ENCODE measurements around the gene LRP10. TPM values are rescaled to one million over a fixed set of nuclear protein-coding genes. Genes with fewer than 3 reads are reported as not detected.
"Not testable (repeated sequence)": the region's sequence is repeated elsewhere in the genome, so short reads cannot be mapped to it uniquely, and the experiment has no call there.

Gene LRP10
- total RNA-seq, 1 experiment from 2014 or later = 102 TPM

DNA sequence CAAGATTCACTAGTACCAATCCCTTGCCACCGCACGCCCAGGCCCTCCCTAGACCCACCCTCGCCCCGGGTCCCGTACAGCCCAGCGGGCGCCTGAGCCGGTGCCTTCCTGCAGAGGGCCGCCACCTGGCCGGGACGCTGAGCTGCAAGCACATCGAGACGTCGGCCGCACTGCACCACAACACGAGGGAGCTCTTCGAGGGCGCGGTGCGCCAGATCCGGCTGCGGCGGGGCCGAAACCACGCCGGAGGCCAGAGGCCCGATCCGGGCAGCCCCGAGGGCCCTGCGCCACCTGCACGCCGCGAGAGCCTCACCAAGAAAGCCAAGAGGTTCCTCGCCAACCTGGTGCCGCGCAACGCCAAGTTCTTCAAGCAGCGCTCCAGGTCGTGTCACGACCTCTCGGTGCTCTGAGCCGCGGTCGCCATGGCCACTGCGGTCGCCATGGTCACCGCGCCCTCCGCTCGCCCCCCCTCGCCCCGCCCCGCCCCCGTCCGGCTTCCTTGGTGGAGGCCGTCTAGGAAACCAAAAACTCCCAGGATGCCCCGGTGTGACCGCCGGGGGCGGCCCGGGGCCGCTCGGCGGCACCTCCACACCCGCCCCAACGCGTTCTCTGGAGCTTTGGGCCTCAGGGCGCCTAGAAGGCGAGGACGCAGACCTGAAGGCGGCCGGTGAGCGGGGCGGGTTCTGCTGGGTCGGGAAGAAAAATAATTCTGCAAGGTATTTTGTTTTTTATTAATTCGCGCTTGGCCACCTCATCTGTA, 15.1 kb downstream of the LRP10 start:
- DNase-seq (ENCODE audit: extremely low read depth, low read depth) = no peak

DNA sequence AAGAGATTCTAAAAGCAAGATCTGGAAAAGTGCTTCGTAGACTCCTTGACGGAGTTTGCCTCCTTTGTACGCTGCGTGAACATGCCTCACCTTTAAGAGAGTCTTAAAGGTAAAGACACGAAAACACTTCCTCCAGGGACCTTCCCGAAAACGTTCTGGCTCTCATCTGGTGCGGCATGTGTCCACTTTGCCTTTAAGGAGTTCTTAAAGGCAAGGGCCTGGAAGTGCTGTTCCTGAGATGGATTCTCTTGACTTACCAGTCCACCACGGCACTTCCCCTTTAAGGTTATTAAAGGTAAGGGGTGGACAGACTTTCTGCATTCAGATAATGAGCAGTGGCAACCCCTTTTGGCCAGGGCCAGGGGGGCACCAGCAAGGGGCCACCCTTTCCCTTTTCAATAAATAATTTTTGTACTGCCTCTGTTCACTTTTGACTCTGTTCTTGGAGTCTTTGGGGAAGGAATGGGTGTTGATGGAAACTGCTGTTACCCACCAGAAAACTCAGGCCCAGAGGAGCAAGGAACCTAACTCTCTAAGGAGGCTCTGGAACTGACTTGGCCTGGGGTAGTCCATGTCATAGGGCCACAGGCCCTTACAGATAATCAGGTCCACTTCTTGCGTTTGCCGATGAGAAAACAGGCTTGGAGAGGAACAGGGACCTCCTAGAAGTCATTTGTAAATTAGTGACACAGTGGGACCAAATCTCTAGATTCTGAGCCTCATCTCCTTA, 15.9 kb downstream of the LRP10 start:
- peak; percentile 21 for DNase-seq (ENCODE audit: extremely low read depth, low read depth)

DNA sequence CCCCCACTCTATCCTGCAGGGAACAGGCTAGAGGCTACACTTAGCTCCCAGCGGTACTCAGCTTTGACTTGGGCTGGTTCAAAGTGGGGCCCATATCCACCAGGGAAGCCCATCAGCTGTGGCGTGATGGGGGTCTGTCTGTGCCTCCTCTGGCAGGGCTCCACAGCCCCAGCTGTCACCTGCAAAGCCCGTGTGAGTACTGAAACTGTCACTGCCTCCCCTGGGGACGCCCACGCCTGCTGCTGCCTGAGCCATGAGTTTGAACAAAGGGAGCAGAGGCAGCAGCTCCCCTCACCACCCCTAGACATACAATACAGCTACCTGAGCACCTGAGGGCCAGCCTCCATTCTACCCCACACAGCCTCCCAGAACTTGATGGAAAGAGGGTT, 16.4 kb downstream of the LRP10 start:
- DNase-seq (ENCODE audit: extremely low read depth, low read depth) = no peak

DNA sequence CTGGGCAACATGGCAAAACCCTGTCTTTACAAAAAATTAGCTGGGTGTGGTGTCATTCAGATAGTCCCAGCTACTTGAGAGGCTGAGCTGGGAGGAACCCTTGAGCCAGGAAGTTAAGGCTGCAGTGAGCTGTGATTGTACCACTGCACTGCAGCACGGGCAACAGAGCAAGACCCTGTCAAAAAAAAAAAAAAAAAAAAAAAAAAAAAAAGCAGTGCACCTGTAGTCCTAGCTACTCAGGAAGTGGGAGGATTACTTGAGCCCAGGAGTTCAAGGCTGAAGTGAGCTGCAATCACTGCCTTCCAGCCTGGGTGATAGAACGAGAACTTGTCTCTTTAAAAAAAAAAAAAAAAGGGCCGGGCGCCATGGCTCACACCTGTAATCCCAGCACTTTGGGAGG, 17.1 kb downstream of the LRP10 start:
- DNase-seq (ENCODE audit: extremely low read depth, low read depth) = no peak

DNA sequence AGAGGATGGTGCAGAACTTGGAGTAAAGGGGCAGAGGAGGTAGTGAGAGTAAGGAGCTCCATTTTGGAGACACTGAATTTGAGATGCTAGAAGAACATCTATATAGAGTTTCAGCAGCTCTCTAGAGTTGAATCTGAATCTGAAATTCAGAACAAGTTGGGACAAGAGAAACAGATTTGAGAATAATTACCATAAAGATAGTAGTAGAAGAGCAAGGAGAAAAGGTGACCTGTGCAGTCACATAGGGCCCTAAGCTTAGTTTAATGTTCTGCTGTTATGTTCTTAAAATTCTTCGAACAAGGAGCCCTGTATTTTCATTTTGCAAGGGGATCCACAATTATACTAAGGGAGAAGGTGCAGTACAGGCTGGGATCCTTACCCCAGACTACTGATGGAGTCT, 18.9 kb downstream of the LRP10 start:
- no peak for DNase-seq (ENCODE audit: extremely low read depth, low read depth)

DNA sequence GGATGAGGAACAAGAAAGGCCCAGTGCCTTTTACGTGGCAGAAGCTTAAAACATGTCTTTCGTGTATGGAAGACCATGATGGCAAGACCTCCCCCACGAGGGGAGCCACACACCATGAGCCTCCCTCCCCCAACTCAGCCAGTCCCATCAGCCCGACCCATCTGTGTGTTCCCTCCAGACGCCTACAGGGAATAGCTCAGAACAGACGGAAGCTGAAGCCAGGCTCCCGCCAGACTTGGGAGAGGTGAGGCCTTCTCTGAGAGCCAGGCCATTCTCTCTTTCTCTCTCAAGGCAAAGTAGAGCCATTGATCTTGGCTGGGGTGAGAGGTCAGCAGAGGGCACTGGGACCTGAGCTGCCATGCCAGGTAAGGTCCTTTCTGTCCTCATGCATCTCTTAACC, 20.9 kb downstream of the LRP10 start:
- no peak for DNase-seq (ENCODE audit: extremely low read depth, low read depth)

DNA sequence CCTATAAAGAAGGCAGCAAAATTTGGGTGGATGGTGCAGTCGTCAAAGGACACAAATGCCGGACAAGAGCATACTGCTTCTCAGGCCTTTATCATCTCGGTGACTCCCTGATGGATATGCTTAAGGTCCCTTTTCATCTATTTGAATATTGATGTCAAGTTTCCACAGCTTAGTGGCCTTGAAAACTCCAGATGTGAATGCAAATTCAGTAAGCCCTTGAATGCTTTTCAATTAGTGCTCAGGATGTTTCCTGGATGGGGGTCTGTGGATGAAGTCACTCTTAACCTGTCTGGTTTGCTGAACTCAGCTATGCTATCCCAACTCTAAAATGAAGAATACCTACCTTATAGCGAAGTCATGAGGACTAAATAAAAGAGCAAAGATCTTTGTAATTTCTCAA, 22.2 kb downstream of the LRP10 start:
- no peak for DNase-seq (ENCODE audit: extremely low read depth, low read depth)

DNA sequence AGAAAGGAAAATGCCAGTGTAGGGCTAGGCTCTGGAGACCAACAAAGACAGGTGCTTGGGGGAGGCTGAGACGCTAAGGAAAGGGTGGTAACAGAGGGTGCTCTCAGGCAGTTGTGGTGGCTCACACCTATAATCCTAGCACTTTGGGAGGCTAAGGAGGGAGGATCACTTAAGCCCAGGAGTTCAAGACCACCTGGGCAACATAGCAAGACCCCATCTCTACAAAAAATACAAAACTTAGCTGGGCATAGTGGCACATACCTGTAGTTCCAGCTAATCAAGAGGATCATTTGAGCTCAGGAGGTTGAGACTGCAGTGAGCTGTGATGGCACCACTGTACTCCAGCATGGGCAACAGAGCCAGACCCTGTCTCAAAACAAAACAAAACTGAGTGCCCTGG, 23.9 kb downstream of the LRP10 start:
- DNase-seq (ENCODE audit: extremely low read depth, low read depth) = no peak

DNA sequence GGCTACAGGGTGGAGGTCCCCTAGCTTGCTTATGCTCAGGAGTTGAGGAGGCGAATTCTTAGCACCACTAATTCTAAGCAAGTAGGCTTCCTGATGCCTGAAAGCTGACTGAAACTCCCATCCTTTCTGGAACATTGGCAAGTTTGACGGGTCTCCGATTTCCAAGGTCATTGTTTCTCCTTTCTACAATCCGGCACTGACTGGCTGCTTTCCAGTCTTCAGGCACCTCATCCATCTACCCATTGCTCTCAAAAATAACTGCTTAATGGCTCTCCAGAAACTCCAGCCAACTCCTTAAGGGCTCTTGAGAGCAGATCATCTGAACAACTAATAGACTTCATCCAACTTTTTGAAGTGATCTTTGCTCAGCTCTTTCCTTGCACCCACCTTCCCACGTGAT, 24.8 kb downstream of the LRP10 start:
- no peak for DNase-seq (ENCODE audit: extremely low read depth, low read depth)

DNA sequence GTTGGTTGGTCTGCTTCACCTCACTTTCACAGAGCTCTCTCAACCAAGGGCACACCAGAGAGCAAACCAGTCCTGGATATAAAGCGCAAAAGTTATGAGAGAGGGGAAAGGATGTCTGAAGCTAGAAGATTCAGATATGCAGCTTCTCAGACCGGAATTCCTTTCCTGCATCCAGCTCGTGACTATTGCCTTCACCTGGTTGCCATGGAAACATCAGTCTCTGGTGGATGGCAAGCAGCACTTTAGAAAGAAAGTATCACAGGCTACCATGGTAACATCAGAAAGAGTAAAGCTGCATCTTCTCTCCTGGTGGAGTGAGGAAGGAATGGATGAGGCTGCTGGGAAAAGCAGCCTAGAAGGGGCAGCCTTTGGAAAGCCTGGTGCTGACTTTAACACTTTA, 25.2 kb downstream of the LRP10 start:
- DNase-seq (ENCODE audit: extremely low read depth, low read depth) = no peak

DNA sequence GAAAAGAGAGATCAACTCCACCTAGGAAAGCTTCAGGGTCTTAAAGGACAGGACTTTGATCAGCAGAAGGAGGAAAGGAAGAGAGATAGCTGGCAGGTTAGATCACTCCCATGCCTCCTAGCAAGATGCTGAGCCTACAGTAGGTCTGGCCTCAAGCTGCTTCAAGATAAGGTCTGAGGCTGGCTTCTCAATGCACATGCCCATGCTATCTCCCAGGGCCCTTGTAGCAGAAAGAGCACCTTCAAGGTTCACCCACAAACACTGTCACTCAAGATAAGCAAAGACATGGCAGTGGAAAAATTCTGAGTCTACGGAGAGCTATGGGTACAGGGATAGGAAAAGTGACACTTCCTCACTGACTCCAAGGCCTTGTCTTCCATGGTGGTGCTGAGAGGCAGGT, 25.8 kb downstream of the LRP10 start:
- no peak for DNase-seq (ENCODE audit: extremely low read depth, low read depth)

DNA sequence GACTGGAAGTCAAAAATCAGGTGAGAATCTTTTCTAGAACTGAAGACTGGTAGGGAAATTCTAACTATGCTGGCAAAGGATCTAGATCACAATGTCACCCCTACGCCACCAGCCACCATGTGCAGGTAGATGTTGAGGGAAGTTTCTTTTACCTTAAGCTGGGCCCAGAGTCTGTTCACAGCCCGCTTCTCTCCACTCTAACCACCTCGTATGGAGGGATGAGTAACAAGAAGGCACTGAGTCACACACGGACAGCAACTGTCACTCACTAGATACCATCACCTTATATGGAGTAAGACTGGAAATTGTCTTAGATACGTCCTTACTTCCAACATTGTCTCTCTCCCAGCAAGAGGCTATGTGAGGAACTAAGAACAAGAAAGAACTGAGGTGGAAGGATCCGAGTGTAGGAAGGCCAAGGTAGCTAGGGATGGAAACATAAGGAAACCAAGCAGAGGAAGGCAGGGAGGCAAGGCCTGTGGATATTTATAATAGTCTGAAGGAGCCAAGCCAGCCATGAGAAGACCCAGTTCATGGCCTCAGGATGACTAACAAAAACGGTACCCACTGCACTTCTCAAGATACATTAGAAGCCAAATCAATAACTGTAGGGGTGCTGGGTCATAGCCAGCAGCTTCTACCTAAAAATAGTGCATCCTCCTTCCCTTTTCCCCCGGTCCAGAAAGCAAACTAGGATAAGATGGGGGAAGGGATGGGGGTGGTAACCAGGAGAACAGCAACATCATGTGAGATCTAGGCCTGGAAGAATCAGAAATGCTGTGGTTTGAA, 27.0 kb downstream of the LRP10 start:
- no peak for DNase-seq (ENCODE audit: extremely low read depth, low read depth)

DNA sequence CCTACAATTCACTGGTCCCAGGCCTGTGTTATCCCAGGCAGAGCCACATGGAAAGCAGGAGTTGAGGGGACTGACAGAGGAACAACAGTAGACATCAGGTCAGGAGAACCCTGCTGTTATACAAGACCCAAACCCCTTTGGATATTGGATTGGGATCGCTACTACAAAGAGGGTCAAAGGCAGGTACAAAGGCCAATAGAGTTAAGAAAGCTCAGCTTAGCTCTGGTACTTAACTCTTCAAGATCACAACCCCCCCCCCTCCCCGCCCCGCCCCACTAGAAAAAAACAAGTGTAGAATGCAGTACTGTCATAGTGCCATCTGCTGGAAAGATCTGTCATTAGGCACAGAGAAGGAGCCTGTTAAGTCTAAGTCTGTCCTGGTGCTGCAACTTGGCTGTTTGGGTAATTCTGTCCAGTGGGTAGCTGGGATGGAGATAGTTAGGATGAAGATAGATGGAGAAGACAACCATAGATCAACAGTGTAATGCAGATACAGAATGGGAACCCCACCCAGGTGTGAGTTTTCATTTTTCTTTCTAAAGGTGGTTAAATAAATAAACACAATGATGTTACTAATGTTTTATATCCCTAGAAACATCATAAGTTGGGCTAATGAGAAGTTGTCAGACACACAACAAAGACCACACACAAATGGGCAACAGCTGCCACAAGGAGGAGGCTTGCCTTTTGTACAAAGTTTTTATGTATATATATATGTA, 28.7 kb downstream of the LRP10 start:
- DNase-seq (ENCODE audit: extremely low read depth, low read depth) = peak; percentile 73

DNA sequence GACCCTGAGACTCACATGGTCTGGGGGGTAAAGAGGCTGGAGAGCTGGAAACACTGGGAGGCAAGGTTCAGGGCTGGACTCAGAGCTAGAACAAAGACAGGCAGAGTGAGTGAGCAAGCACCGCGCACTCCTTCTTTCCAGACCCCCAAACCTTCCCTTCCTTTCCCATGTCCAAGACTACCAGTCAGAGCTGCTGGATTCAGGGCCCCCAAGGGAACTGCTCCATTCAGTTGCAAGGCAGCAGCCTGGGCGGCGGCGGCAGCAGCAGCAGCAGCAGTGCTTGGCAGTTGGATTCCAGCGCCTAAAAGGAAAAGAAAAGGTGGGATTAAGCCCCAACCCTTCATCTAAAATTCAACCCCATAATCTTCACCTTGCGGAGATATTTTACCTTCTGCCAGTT, 30.3 kb downstream of the LRP10 start:
- DNase-seq (ENCODE audit: extremely low read depth, low read depth) = no peak

DNA sequence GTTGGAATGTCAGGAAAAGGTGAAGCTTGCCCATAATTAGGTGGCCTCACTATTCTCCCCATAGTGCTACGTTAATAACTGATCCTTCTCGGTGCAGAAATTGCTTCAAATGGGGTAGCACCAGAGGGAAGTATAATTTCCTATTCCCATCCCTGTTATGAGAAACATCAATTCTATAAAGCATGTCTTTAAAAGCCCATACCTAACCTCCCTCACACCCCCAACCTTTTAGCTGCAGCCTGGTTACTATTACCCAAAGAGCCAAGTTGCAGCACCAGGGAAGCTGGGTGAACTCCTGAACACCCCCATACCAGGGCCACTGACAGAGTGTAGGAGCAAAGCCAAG, 32.2 kb downstream of the LRP10 start:
- DNase-seq (ENCODE audit: extremely low read depth, low read depth) = no peak

DNA sequence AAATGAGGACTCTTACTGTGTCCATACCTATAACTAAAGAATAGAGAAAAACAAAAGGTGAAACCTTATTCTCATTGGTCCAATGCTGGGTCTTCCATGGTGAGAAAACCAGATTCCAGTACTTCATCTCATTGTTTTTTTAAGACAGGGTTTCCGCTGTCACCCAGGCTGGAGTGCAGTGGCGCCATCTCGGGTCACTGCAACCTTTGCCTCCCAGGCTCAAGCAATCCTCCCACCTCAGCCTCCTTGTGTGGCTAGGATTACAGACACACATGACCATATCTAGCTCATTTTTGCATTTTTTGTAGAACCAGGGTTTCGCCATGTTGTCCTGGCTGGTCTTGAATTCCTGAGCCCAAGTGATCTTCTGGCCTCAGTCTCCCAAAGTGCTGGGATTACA, 34.1 kb downstream of the LRP10 start:
- DNase-seq (ENCODE audit: extremely low read depth, low read depth) = no peak

DNA sequence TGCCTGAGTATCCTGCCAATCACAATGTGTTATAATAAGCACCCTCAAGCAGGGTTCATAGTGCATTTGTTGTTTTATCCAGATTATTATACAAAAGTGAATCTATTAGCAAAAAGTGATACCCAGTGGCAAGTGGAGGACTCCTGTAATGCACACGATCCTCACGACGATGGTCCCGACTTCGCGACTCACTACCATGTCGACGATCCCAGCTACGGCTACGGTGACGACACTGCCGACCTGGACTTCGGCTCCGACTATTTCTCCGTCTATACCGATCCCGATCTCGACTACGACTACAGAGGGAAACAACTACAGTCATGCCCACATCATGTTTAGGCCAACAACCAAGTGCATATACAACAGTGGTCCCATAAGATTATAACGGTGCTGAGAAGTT, 34.5 kb downstream of the LRP10 start:
- no peak for DNase-seq (ENCODE audit: extremely low read depth, low read depth)

DNA sequence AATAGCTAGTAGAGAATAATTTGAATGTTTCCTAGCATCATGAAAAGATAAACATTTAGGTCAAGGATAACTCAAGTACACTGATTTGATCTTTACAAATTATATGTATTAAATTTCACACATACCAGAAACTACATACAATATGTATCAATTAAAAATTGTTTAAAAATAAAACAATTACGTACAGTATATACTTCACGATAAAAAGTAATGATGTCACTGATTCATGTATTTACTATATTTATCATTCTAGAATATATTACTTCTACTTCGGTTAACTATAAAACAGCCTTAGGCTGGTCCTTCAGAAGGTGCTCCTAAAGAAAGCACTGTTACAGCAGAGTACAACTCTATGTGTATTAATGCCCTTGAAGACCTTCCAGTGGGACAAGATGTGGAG, 35.9 kb downstream of the LRP10 start:
- DNase-seq (ENCODE audit: extremely low read depth, low read depth) = no peak

DNA sequence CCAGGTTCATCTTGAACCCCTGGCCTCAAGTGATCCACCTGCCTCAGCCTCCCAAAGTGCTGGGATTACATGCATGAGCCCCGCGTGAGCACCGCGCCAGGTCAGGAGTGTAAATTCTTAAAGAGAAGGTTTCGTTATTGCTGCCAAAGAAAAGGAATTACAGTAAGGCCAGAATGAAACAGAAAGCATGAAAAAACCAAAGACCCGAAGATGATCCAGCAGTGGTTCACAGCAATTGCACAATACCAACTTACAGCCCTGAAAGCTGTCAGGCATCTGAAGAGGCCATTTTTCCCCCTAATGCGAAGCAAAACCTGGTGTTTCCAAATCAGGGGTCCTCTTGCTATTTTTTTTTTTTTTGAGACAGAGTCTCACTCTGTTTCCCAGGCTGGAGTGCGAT, 37.1 kb downstream of the LRP10 start:
- no peak for DNase-seq (ENCODE audit: extremely low read depth, low read depth)

DNA sequence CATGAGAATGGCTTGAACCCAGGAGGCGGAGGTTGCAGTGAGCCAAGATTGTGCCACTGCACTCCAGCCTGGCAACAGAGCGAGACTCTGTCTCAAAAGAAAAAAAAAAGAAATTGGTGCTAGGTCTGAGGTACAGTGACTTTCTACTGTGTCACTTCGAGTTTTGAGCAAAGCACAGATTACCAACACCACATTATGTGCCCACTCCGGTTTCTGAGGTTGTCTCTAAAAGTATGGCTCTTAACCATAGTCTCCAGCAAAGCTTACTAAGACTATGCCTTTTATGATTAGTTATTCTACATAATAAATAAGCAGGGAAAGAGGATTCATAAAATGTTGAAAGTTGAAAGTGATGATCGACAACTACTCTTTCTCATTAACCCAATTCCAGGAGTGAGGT, 39.4 kb downstream of the LRP10 start:
- DNase-seq (ENCODE audit: extremely low read depth, low read depth) = no peak

DNA sequence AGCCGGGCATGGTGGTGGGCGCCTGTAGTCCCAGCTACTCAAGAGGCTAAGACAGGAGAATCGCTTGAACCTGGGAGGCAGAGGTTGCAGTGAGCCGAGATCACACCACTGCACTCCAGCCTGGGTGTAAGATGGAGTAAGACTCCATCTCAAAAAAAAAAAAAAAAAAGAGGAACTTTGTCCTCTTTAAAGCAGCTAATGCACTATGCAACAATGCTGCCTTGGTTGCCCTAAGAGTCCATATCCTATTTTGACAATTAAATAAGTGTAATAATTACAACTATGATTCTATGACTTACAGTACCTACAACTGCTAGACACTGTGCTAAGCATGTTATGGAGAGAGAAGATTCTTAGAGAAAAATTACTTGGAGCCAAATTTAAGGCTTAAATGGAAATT, 43.3 kb downstream of the LRP10 start:
- not testable (repeated sequence) for DNase-seq (ENCODE audit: extremely low read depth, low read depth)

Data from NCI-H460 (cell line).